Activated T-cell treated with anti-CD3 and anti-CD28 coated beads, Interleukin-2, amount 50 U/mL, for 4 hours (primary cell): ENCODE measurements around the gene LAMA5. TPM values are rescaled to one million over a fixed set of nuclear protein-coding genes. Genes with fewer than 3 reads are reported as not detected.

ENCODE experiments used
- ATAC-seq, 2 donors: fragments of 200-7000 bp; cut with Tn5 transposase; one replicate each; pipeline ENCODE4 v1.10.0; 2021
- DNase-seq: peaks from one replicate; pipeline ENCODE4 v3.0.0-alpha.2; 2020
- H3K27me3 Mint-ChIP-seq: one replicate; pipeline ENCODE4 v1.8.0; 2021; ENCODE audit warnings: low read depth, mixed read lengths
- H3K36me3 Mint-ChIP-seq: one replicate; pipeline ENCODE4 v1.8.0; 2022; ENCODE audit warnings: mixed read lengths; ENCODE audit not compliant: insufficient read depth
- H3K4me1 Mint-ChIP-seq: one replicate; pipeline ENCODE4 v1.8.0; 2021; ENCODE audit warnings: low read depth, mixed read lengths
- H3K4me3 Mint-ChIP-seq: one replicate; pipeline ENCODE4 v1.8.0; 2021; ENCODE audit warnings: mild to moderate bottlenecking, moderate library complexity, mixed read lengths
- H3K9me3 Mint-ChIP-seq: one replicate; pipeline ENCODE4 v1.8.0; 2021; ENCODE audit warnings: mixed read lengths
- total RNA-seq, 3 donors: library from RNA; stranded (reverse); gene quantifications; one replicate each; pipeline ENCODE4 v1.2.1, GENCODE V29; 2021

The LAMA5 gene
- total RNA-seq, 3 donors from 2014 or later = 0.82 to 1.0 (median 0.84) TPM

GRCh38 chr20:62305765-62306413 lies 61.2 kb downstream of the LAMA5 start:
- H3K4me1 Mint-ChIP-seq = peaks cover 22% of the 10 kb centered on the region
- H3K4me3 Mint-ChIP-seq = peak overlapping the region; percentile 93
- H3K9me3 Mint-ChIP-seq = no peaks in the 10 kb centered on the region
- ATAC-seq (no peak), DNase-seq (no peak)
- H3K36me3 Mint-ChIP-seq = peaks cover 12% of the 10 kb centered on the region
- no peaks in the 10 kb centered on the region for H3K27me3 Mint-ChIP-seq

DNA sequence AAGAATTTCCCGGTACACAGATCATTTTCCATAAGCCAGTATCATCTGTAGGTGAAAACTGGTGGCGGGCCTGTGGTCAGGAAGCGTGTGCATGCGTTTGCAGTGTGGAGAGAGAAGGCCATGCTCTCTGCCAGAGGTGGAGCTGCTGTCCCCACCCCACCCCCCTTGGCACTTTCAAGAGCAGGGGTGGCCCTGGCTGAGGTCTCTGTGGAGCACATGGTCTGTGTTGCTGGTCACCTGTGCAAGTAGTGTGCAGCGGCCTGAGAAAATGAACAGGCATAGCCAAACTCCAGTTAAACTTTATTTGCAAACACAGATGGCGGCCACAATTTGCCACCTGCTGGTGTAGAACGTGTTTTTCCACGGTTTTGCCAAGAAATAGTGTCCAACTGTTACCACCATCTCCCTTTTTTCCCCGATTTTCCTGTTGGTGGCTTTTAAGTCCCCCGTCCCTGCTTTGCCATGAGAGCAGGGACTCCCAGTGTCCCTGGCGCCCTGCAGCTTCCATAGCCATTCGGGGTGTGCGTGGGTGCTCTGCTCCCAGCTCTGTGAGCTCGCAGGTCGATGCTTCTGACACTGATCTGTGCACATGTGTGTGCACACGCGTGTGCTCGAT lies 61.9 kb downstream of the LAMA5 start:
- no peaks in the 10 kb centered on the region for H3K9me3 Mint-ChIP-seq
- no peak for ATAC-seq
- H3K4me3 Mint-ChIP-seq = peak overlapping the region; percentile 93
- no peak for DNase-seq
- H3K27me3 Mint-ChIP-seq = no peaks in the 10 kb centered on the region
- H3K4me1 Mint-ChIP-seq = peaks cover 22% of the 10 kb centered on the region
- peaks cover 12% of the 10 kb centered on the region for H3K36me3 Mint-ChIP-seq

- DNase-seq = no peak
- H3K27me3 Mint-ChIP-seq = no peaks in the 10 kb centered on the region
- peaks cover 12% of the 10 kb centered on the region for H3K36me3 Mint-ChIP-seq
- H3K9me3 Mint-ChIP-seq = no peaks in the 10 kb centered on the region
- no peak for ATAC-seq
- peaks cover 22% of the 10 kb centered on the region for H3K4me1 Mint-ChIP-seq
- peak overlapping the region; percentile 93 for H3K4me3 Mint-ChIP-seq
Measured at GRCh38 chr20:62304331-62305148, 62.6 kb downstream of the LAMA5 start.

DNA sequence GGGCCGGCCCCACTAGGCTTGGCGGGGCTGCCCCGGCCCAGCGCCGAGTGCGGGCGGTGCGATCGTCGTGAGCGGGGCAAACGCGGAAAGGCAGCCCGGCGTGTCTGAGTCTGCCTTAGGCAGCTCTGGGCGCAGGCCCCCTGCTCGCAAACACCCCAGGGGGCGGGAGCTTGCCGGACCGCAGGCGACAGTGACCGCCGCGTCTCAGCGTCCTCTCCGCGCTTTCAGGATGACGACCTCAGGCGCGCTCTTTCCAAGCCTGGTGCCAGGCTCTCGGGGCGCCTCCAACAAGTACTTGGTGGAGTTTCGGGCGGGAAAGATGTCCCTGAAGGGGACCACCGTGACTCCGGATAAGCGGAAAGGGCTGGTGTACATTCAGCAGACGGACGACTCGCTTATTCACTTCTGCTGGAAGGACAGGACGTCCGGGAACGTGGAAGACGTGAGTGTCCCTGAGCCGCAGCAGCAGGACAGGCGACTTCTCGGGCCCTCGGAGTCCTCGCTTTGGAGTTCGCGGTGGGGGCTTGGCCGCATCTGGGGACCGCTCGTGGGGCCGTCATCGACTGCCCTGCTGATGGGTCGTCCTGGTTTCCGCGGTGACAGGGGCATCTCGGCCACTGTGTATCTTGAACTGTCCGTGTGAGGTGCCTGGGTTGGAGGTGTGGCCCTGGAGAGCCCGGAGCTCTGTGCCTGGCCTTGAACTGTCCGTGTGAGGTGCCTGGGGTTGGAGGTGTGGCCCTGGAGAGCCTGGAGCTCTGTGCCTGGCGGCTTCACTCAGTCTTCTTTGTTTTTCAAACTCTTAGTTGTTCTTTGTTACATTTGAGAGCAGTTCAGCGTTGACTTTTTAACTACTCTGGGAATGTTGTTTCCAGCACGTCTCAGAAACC lies 63.5 kb downstream of the LAMA5 start:
- peaks cover 8% of the 10 kb centered on the region for H3K36me3 Mint-ChIP-seq
- DNase-seq (no peak), ATAC-seq (peak; percentile 5 to 8)
- H3K9me3 Mint-ChIP-seq = no peaks in the 10 kb centered on the region
- no peaks in the 10 kb centered on the region for H3K27me3 Mint-ChIP-seq
- H3K4me1 Mint-ChIP-seq = peaks cover 22% of the 10 kb centered on the region
- peak overlapping the region; percentile 93 for H3K4me3 Mint-ChIP-seq

DNA sequence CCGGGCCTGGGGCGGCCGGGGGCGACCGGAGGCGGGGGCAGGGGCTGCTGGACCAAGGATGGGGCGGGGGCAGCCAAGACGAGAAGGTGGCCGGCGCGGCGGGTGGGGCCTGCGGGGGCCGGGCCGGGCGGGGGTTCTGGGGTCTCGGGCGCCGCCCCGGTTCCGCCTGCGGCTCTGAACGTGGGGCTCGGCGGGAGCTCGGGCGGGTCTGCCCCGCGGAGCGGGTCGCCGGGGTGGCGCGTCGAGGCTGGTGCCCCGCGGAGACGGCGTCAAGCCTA lies 64.1 kb downstream of the LAMA5 start:
- Mint-ChIP-seq H3K27me3 (no peaks in the 10 kb centered on the region), H3K4me1 (peaks cover 22% of the 10 kb centered on the region), H3K4me3 (peak overlapping the region; percentile 93), H3K36me3 (peaks cover 8% of the 10 kb centered on the region), H3K9me3 (no peaks in the 10 kb centered on the region)
- DNase-seq = no peak
- no peak for ATAC-seq

- peak; percentile 83 to 87 for ATAC-seq
- H3K4me1 Mint-ChIP-seq = peaks cover 22% of the 10 kb centered on the region
Measured at GRCh38 chr20:62302341-62303061, 64.6 kb downstream of the LAMA5 start, which contains the start of gene ADRM1. Gene ADRM1 (plus strand): TSS chr20:62302997. CDS start chr20:62303569, 572 bp downstream.

GRCh38 chr20:62301773-62302340 lies 65.3 kb downstream of the LAMA5 start:
- DNase-seq (peak; percentile 81), ATAC-seq (peak; percentile 58 to 60)
- H3K4me3 Mint-ChIP-seq = peak overlapping the region; percentile 93
- H3K4me1 Mint-ChIP-seq = peaks cover 22% of the 10 kb centered on the region
- H3K36me3 Mint-ChIP-seq = peaks cover 8% of the 10 kb centered on the region
- no peaks in the 10 kb centered on the region for H3K9me3 Mint-ChIP-seq
- no peaks in the 10 kb centered on the region for H3K27me3 Mint-ChIP-seq

More at GRCh38 chr20:62302341-62303061, 64.6 kb downstream of the LAMA5 start, which contains the start of gene ADRM1:
- Mint-ChIP-seq H3K9me3 (no peaks in the 10 kb centered on the region), H3K4me3 (peak within 1 kb of the TSS; percentile 93), H3K27me3 (no peaks in the 10 kb centered on the region), H3K36me3 (peaks cover 8% of the 10 kb centered on the region)
- peak; percentile 95 for DNase-seq

- H3K27me3 Mint-ChIP-seq = no peaks in the 10 kb centered on the region
- H3K9me3 Mint-ChIP-seq = no peaks in the 10 kb centered on the region
- peaks cover 8% of the 10 kb centered on the region for H3K36me3 Mint-ChIP-seq
- H3K4me3 Mint-ChIP-seq = peak overlapping the region; percentile 8
- DNase-seq (no peak), ATAC-seq (no peak)
- peaks cover 21% of the 10 kb centered on the region for H3K4me1 Mint-ChIP-seq
Measured at GRCh38 chr20:62301111-62301668, 65.9 kb downstream of the LAMA5 start.

DNA sequence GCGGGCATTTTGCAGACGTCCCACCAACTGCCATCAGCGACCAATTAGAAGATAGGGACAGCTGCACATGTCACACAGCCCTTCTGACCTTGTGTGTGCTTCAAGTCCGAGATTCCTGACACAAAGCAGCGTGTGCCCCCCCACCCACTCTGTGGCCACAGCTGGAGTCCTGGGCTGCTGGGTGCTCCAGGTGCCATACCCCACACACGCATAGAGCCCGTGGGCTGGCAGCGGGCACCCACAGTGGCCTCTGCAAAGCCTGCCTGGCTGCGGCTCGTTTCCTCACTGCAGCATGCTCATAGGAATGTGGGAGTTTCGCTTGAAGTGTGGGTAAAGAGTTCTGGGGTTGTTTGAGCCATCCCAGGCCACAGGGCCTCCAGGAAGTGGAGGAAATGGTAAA lies 66.8 kb downstream of the LAMA5 start:
- H3K4me3 Mint-ChIP-seq = no peak overlapping the region
- no peak for ATAC-seq

DNA sequence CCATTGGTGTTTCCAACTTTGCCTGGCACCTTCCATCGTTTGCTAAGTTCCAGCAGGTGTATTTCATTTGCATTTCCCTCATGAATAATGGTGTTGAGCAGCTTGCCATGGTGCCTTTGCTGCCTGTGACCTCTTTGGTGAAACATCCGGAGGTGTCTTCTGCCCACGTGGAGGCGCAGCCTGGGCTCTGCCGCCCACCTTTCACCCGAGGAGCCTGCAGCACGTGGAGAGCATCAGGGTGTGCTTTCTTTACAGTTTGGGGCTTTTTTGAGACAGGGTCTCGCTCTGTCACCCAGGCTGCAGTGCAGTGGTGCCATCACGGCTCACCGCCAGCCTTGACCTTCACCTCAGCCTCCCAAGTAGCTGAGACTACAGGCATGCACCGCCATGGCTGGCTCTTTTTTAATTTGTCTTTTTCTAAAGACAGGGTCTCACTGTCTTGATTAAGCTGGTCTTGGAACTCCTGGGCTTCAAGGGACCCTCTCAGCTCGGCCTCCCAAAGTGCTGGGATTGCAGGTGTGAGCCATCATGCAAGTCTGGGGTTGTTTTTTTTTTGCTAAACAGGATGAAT lies 67.4 kb downstream of the LAMA5 start:
- no peak for ATAC-seq
- H3K4me3 Mint-ChIP-seq = no peak overlapping the region
- no peaks in the 10 kb centered on the region for H3K9me3 Mint-ChIP-seq
- no peaks in the 10 kb centered on the region for H3K27me3 Mint-ChIP-seq
- DNase-seq = no peak
- H3K4me1 Mint-ChIP-seq = peaks cover 12% of the 10 kb centered on the region
- peaks cover 10% of the 10 kb centered on the region for H3K36me3 Mint-ChIP-seq

More for the DNA sequence above, 66.8 kb downstream of the LAMA5 start:
- Mint-ChIP-seq H3K27me3 (no peaks in the 10 kb centered on the region), H3K36me3 (peaks cover 6% of the 10 kb centered on the region), H3K4me1 (peaks cover 16% of the 10 kb centered on the region), H3K9me3 (no peaks in the 10 kb centered on the region)
- DNase-seq = no peak

- no peak for ATAC-seq
- Mint-ChIP-seq H3K4me3 (no peak overlapping the region), H3K9me3 (no peaks in the 10 kb centered on the region), H3K4me1 (peaks cover 5% of the 10 kb centered on the region), H3K36me3 (peaks cover 11% of the 10 kb centered on the region), H3K27me3 (no peaks in the 10 kb centered on the region)
- no peak for DNase-seq
Measured at GRCh38 chr20:62298577-62299249, 68.4 kb downstream of the LAMA5 start.

DNA sequence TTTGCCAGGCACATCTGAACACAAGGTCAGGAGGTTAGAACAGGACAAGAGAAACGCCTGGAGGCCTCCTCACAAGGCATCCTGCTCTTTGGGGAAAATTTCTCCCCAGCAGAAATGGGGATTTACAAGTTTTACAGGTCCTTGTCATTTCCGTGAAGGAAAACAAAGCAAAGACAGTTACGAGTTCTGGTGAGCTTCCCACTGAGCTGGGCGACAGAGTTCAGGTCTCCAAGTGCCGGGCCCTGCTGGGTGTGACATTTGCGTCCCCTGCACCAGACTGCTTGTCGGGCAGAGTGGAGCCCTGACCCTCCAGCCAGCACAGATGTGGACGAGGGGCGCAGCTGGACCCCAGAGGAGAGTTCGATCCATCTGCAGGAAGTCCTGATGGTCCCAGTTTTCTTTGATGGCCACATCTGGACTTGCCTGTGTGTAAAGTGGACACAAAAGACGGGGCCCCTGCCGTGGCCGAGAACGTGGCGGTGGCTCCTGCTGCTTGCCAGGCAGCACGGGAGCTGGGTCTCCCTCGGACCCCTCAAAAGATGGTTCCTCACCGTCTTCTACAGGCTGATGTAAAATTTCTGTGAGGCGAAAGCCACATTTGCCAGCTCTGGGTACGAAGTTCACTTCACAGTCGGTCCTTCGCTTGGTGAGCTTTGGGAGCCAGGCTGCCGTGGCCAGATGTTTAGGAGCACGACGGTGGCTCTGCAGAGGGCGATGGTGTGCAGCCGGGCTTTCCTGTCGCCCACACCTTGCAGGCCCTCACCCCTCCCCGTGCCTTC lies 69.5 kb downstream of the LAMA5 start:
- no peak for DNase-seq
- Mint-ChIP-seq H3K4me1 (peaks cover 5% of the 10 kb centered on the region), H3K27me3 (no peaks in the 10 kb centered on the region)

More for the DNA sequence above, 69.5 kb downstream of the LAMA5 start:
- no peak overlapping the region for H3K4me3 Mint-ChIP-seq
- no peaks in the 10 kb centered on the region for H3K9me3 Mint-ChIP-seq
- no peak for ATAC-seq
- peaks cover 11% of the 10 kb centered on the region for H3K36me3 Mint-ChIP-seq
